Endodermal cell (in vitro differentiated cells): ENCODE results near the gene SLC13A1. TPM values are rescaled to one million over a fixed set of nuclear protein-coding genes. Genes with fewer than 3 reads are reported as not detected.

Experiments
- DNase-seq: peaks from one replicate; pipeline ENCODE4 v3.0.0-alpha.2; 2017
- H3K27ac ChIP-seq: 2 replicates; pipeline ENCODE4 v1.5.1; 2013; ENCODE audit warnings: mild to moderate bottlenecking, low read depth, low read length, moderate library complexity
- H3K27me3 ChIP-seq: 2 replicates; pipeline ENCODE4 v1.6.1; 2013; ENCODE audit warnings: mild to moderate bottlenecking, low read length, moderate library complexity; ENCODE audit not compliant: insufficient read depth, control insufficient read depth, poor library complexity, severe bottlenecking
- H3K36me3 ChIP-seq: 2 replicates; pipeline ENCODE4 v1.7.0; 2013; ENCODE audit warnings: mild to moderate bottlenecking, low read length, moderate library complexity; ENCODE audit not compliant: control insufficient read depth, insufficient read depth
- H3K4me1 ChIP-seq: one replicate; pipeline ENCODE4 v1.7.0; 2013; ENCODE audit warnings: low read length; ENCODE audit not compliant: control insufficient read depth, insufficient read depth
- H3K4me3 ChIP-seq: 2 replicates; pipeline ENCODE4 v1.5.1; 2013; ENCODE audit warnings: mild to moderate bottlenecking, low read length, moderate library complexity
- H3K9ac ChIP-seq: 2 replicates; pipeline ENCODE4 v1.6.1; 2013; ENCODE audit warnings: mild to moderate bottlenecking, low read length, moderate library complexity; ENCODE audit not compliant: poor library complexity, severe bottlenecking; ENCODE audit errors: extremely low read depth
- H3K9me3 ChIP-seq: 2 replicates; pipeline ENCODE4 v1.6.1; 2013; ENCODE audit warnings: mild to moderate bottlenecking, low read length, moderate library complexity; ENCODE audit not compliant: control insufficient read depth
- H3K27ac Mint-ChIP-seq: 2 replicates; pipeline ENCODE4 v1.8.0; 2020; ENCODE audit warnings: mixed read lengths
- H3K27me3 Mint-ChIP-seq: 2 replicates; pipeline ENCODE4 v1.8.0; 2021; ENCODE audit warnings: mild to moderate bottlenecking, mixed read lengths; ENCODE audit not compliant: insufficient read depth
- H3K36me3 Mint-ChIP-seq: 2 replicates; pipeline ENCODE4 v1.8.0; 2020; ENCODE audit warnings: low read depth, mixed read lengths
- H3K4me1 Mint-ChIP-seq: 2 replicates; pipeline ENCODE4 v1.8.0; 2020; ENCODE audit warnings: mixed read lengths
- H3K4me3 Mint-ChIP-seq: 2 replicates; pipeline ENCODE4 v1.8.0; 2020; ENCODE audit warnings: mild to moderate bottlenecking, moderate library complexity, mixed read lengths
- H3K9me3 Mint-ChIP-seq: 2 replicates; pipeline ENCODE4 v1.8.0; 2020; ENCODE audit warnings: mild to moderate bottlenecking, mixed read lengths
- WGBS, 2 experiments: methylation state at CpG; one replicate each; pipeline versions ENCODE4 v1.1.5 to v1.1.7; 2013; ENCODE audit warnings: missing lambda C conversion rate in 2 of 2, mixed read lengths in 1 of 2; ENCODE audit not compliant: insufficient coverage in 1 of 2, insufficient read length in 1 of 2; 5-methylcytosine and 5-hydroxymethylcytosine counted together
- total RNA-seq, 2 donors: library from RNA; stranded (reverse); fragmentation: NEBNext Ultra II Directional in 1 of 2; extraction: Animal tissue kit (Norgen Biotek cat#: 25700) in 1 of 2; gene quantifications; 2 replicates in 1 of 2; 3 replicates in 1 of 2; pipeline ENCODE4 v1.2.1, GENCODE V29; 2021
- TF ChIP-seq, protein P1 (sequence below): fragments of 200-600 bp; sonication (generic); conservative IDR thresholded peaks from 2 replicates; pipeline ENCODE4 v1.5.0; 2021; ENCODE audit warnings: antibody characterized with exemption, mild to moderate bottlenecking

SLC13A1 gene
- total RNA-seq, 2 donors from 2014 or later = not detected

DNA sequence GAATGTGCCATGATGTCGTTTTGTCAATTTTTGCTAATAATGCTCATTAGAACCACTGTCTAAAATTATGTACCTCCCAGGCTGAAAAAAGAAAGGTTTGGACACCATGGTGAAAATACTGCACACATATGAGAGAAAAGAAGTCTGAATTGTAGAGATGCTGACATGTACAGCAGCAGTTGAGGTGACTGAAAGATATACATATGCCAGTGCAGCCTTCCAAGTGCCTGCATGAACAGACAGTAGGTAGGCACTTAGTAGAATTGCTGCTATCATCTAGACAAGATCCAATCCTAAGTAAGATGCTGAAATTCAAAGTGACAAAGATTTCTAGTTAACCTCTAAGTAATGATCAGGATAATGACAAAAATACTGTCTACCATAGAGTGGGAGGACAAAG is 86.9 kb downstream of the SLC13A1 start:
- no peak overlapping the region for H3K9ac ChIP-seq
- no peaks in the 10 kb centered on the region for H3K27me3 ChIP-seq
- Mint-ChIP-seq H3K4me1 (peaks cover 13% of the 10 kb centered on the region), H3K9me3 (peaks cover 12% of the 10 kb centered on the region), H3K27me3 (no peaks in the 10 kb centered on the region), H3K4me3 (no peak overlapping the region), H3K36me3 (no peaks in the 10 kb centered on the region), H3K27ac (no peak overlapping the region)
- WGBS, 2 experiments = 82 to 90% methylated on average over 1 of the region's 1 CpG
- no peaks in the 10 kb centered on the region for H3K36me3 ChIP-seq
- peaks cover 6% of the 10 kb centered on the region for H3K9me3 ChIP-seq
- TF ChIP-seq, protein P1, sequence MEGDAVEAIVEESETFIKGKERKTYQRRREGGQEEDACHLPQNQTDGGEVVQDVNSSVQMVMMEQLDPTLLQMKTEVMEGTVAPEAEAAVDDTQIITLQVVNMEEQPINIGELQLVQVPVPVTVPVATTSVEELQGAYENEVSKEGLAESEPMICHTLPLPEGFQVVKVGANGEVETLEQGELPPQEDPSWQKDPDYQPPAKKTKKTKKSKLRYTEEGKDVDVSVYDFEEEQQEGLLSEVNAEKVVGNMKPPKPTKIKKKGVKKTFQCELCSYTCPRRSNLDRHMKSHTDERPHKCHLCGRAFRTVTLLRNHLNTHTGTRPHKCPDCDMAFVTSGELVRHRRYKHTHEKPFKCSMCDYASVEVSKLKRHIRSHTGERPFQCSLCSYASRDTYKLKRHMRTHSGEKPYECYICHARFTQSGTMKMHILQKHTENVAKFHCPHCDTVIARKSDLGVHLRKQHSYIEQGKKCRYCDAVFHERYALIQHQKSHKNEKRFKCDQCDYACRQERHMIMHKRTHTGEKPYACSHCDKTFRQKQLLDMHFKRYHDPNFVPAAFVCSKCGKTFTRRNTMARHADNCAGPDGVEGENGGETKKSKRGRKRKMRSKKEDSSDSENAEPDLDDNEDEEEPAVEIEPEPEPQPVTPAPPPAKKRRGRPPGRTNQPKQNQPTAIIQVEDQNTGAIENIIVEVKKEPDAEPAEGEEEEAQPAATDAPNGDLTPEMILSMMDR = no peak
- no peak overlapping the region for H3K4me3 ChIP-seq
- H3K27ac ChIP-seq = no peak overlapping the region
- no peak for DNase-seq
- H3K4me1 ChIP-seq = peaks cover 6% of the 10 kb centered on the region

DNA sequence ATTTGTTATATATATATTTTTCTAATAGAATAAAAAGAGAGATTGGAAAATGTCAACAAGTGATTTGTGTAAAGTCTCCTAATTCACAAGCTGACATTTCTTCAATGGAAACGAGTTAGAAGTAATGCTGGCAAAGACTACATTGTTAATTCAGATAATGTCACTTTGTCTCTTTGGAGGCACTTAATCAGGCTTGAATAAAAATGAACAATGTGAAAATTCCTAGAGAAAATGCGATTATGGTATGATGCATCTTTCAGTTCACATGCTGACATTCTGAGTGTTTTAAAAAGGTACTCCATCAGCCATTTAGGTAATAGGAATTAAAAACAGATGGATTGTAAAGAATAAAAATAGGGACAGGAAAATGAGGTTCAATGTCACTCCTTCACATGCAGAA is 100.1 kb downstream of the SLC13A1 start:
- H3K27me3 ChIP-seq = no peaks in the 10 kb centered on the region
- Mint-ChIP-seq H3K27me3 (no peaks in the 10 kb centered on the region), H3K36me3 (no peaks in the 10 kb centered on the region), H3K9me3 (peaks cover 4% of the 10 kb centered on the region), H3K27ac (no peak overlapping the region), H3K4me3 (no peak overlapping the region), H3K4me1 (no peaks in the 10 kb centered on the region)
- H3K4me3 ChIP-seq = no peak overlapping the region
- TF ChIP-seq, protein P1 = no peak
- H3K36me3 ChIP-seq = no peaks in the 10 kb centered on the region
- no peak overlapping the region for H3K27ac ChIP-seq
- 81 to 92% methylated on average over 2 of the region's 2 CpGs for WGBS, 2 experiments
- no peak overlapping the region for H3K9ac ChIP-seq
- no peak for DNase-seq
- H3K9me3 ChIP-seq = no peaks in the 10 kb centered on the region
- no peaks in the 10 kb centered on the region for H3K4me1 ChIP-seq

DNA sequence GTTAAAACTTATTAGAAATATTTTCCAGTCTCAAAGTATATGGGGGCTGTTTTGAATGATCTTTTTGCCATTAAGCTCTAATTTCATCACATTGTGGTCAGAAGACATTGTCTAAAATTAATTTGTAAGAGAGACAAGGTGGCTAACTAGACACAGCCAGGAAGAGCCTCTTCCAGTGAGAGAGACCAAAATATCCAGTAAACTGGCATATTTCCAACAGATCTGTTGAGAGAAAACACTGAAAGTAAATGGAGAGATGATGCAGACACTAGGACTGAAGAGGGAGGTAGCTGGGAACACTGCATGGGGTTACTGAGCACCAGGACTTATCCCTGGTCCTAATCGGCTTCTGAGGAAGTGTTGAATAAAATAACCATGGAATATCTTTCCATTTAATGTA is 102.8 kb downstream of the SLC13A1 start:
- Histone ChIP-seq H3K9ac (no peak overlapping the region), H3K27ac (no peak overlapping the region), H3K4me3 (no peak overlapping the region), H3K4me1 (no peaks in the 10 kb centered on the region), H3K27me3 (no peaks in the 10 kb centered on the region), H3K36me3 (no peaks in the 10 kb centered on the region), H3K9me3 (no peaks in the 10 kb centered on the region)
- Mint-ChIP-seq H3K36me3 (no peaks in the 10 kb centered on the region), H3K27me3 (no peaks in the 10 kb centered on the region), H3K9me3 (peaks cover 4% of the 10 kb centered on the region), H3K4me1 (no peaks in the 10 kb centered on the region), H3K27ac (no peak overlapping the region), H3K4me3 (no peak overlapping the region)
- 100% methylated on average over 1 of the region's 1 CpG; no CpG with 5 or more reads in 1 of the 2 experiments for WGBS, 2 experiments
- no peak for DNase-seq
- TF ChIP-seq, protein P1 = no peak
